H1 (cell line): ENCODE measurements around the gene ZNF577. TPM values are rescaled to one million over a fixed set of nuclear protein-coding genes. Genes with fewer than 3 reads are reported as not detected.

ENCODE experiments used
- CTCF ChIA-PET: fragments of 300-600 bp; sonication (Branson Sonifier 250); formaldehyde crosslinking; loops from one replicate; lab custom pipeline; 2021; ENCODE audit not compliant: partially characterized antibody; lab: Charles Lee
- POLR2A ChIA-PET: fragments of 300-600 bp; sonication (Branson Sonifier 250); formaldehyde crosslinking; loops from one replicate; lab custom pipeline; 2021; ENCODE audit warnings: inconsistent platforms; ENCODE audit not compliant: partially characterized antibody; lab: Charles Lee
- DNase-seq, 2 experiments: peaks; one replicate each; pipeline versions ENCODE4 v3.0.0 to v3.0.0-alpha.2; 2010 to 2022; ENCODE audit warnings: low spot score in 2 of 2, low read depth in 1 of 2, mixed read lengths in 1 of 2
- FAIRE-seq: peaks from 2 replicates; lab custom pipeline; 2011; peaks lifted over from hg19 to GRCh38; lab: Jason Lieb, UNC
- H2AFZ ChIP-seq: 2 replicates; pipeline ENCODE4 v1.8.1; 2012; ENCODE audit warnings: low read length, inconsistent platforms
- H2AK5ac ChIP-seq: 2 replicates; pipeline ENCODE4 v1.6.1; 2013; ENCODE audit warnings: low read depth, low read length
- H2BK120ac ChIP-seq: replicated peaks from 2 replicates; pipeline ENCODE3; 2013; ENCODE audit warnings: low read depth, low read length, inconsistent platforms
- H2BK12ac ChIP-seq: 2 replicates; pipeline ENCODE4 v1.6.1; 2013; ENCODE audit warnings: low read depth, low read length
- H2BK15ac ChIP-seq: 2 replicates; pipeline ENCODE4 v1.6.1; 2013; ENCODE audit warnings: low read length
- H2BK20ac ChIP-seq: 2 replicates; pipeline ENCODE4 v1.6.1; 2013; ENCODE audit warnings: low read length
- H2BK5ac ChIP-seq: 2 replicates; pipeline ENCODE4 v1.6.1; 2013; ENCODE audit warnings: low read depth, low read length
- H3K14ac ChIP-seq: 2 replicates; pipeline ENCODE4 v1.6.1; 2013; ENCODE audit warnings: inconsistent platforms; ENCODE audit not compliant: insufficient read length
- H3K18ac ChIP-seq: 2 replicates; pipeline ENCODE4 v1.6.1; 2013; ENCODE audit warnings: low read length; ENCODE audit errors: extremely low read depth
- H3K23ac ChIP-seq: 2 replicates; pipeline ENCODE4 v1.6.1; 2013; ENCODE audit warnings: inconsistent platforms; ENCODE audit not compliant: insufficient read length
- H3K23me2 ChIP-seq: 2 replicates; pipeline ENCODE4 v1.6.1; 2013; ENCODE audit warnings: low read depth, low read length
- H3K27ac ChIP-seq: 2 replicates; pipeline ENCODE4 v1.6.1; 2011; ENCODE audit warnings: low read depth, low read length, inconsistent platforms
- H3K27me3 ChIP-seq, 4 experiments: replicated peaks in 1 of 4; 1 replicate in 1 of 4; 2 replicates in 3 of 4; pipeline versions ENCODE4 v1.6.1 to v1.8.1; 2011 to 2013; ENCODE audit warnings: low read length in 3 of 4, mild to moderate bottlenecking in 3 of 4, inconsistent platforms in 2 of 4, mixed read lengths in 2 of 4, moderate library complexity in 1 of 4; ENCODE audit not compliant: control insufficient read depth in 3 of 4, insufficient read depth in 3 of 4; ENCODE audit errors: extremely low read depth in 1 of 4
- H3K36me3 ChIP-seq, 4 experiments: 2 replicates each; pipeline versions ENCODE4 v1.6.1 to v1.8.1; 2011 to 2013; ENCODE audit warnings: mild to moderate bottlenecking in 4 of 4, low read length in 3 of 4, moderate library complexity in 2 of 4, control low read depth in 1 of 4, inconsistent platforms in 1 of 4; ENCODE audit not compliant: insufficient read depth in 4 of 4, control insufficient read depth in 2 of 4
- H3K4ac ChIP-seq: replicated peaks from 2 replicates; pipeline ENCODE3; 2013; ENCODE audit warnings: low read length, low read depth, mixed read lengths, inconsistent platforms; ENCODE audit not compliant: insufficient read length
- H3K4me1 ChIP-seq, 4 experiments: replicated peaks in 1 of 4; 1 replicate in 1 of 4; 2 replicates in 3 of 4; pipeline versions ENCODE4 v1.6.1 to v1.8.1; 2011 to 2013; ENCODE audit warnings: low read length in 3 of 4, inconsistent platforms in 2 of 4, mixed read lengths in 1 of 4; ENCODE audit not compliant: insufficient read depth in 4 of 4, control insufficient read depth in 3 of 4
- H3K4me2 ChIP-seq, 2 experiments: 2 replicates each; pipeline versions ENCODE4 v1.6.1 to v1.8.1; 2011 to 2013; ENCODE audit warnings: low read depth in 2 of 2, low read length in 2 of 2, control low read depth in 1 of 2, inconsistent platforms in 1 of 2, mild to moderate bottlenecking in 1 of 2; ENCODE audit not compliant: insufficient read depth in 1 of 2
- H3K4me3 ChIP-seq, 4 experiments: fragments of 200-600, 300-600 bp in 1 of 4; sonication (generic), shearing (Covaris generic), sonication (Bioruptor Twin) in 1 of 4; 2 replicates each; pipeline versions ENCODE4 v1.5.1 to v1.8.1; 2011 to 2016; ENCODE audit warnings: low read length in 4 of 4, low read depth in 3 of 4, control low read depth in 2 of 4, inconsistent platforms in 2 of 4, mild to moderate bottlenecking in 2 of 4, mixed read lengths in 1 of 4, moderate library complexity in 1 of 4; ENCODE audit not compliant: insufficient read depth in 2 of 4; ENCODE audit errors: extremely low read depth in 1 of 4
- H3K56ac ChIP-seq: replicated peaks from 2 replicates; pipeline ENCODE3; 2013; ENCODE audit warnings: low read depth, mild to moderate bottlenecking, mixed read lengths, low read length, inconsistent platforms; ENCODE audit not compliant: insufficient read length
- H3K79me1 ChIP-seq: 2 replicates; pipeline ENCODE4 v1.6.1; 2013; ENCODE audit warnings: low read depth, low read length, control low read depth
- H3K79me2 ChIP-seq, 2 experiments: 2 replicates each; pipeline versions ENCODE4 v1.6.1 to v1.8.1; 2012 to 2013; ENCODE audit warnings: low read length in 2 of 2, mild to moderate bottlenecking in 2 of 2, inconsistent platforms in 1 of 2; ENCODE audit not compliant: insufficient read depth in 2 of 2, control insufficient read depth in 1 of 2
- H3K9ac ChIP-seq, 4 experiments: replicated peaks in 1 of 4; 1 replicate in 1 of 4; 2 replicates in 3 of 4; pipeline versions ENCODE4 v1.6.1 to v1.8.1; 2011 to 2013; ENCODE audit warnings: low read depth in 3 of 4, low read length in 3 of 4, control low read depth in 2 of 4, mild to moderate bottlenecking in 2 of 4, moderate library complexity in 2 of 4, inconsistent platforms in 1 of 4; ENCODE audit errors: extremely low read depth in 1 of 4
- H3K9me3 ChIP-seq, 2 experiments: 2 replicates each; pipeline versions ENCODE4 v1.6.1 to v1.8.1; 2012 to 2013; ENCODE audit warnings: mild to moderate bottlenecking in 2 of 2, moderate library complexity in 2 of 2, control low read depth in 1 of 2, inconsistent platforms in 1 of 2, low read depth in 1 of 2, low read length in 1 of 2, mixed read lengths in 1 of 2; ENCODE audit not compliant: insufficient read depth in 2 of 2
- H4K20me1 ChIP-seq, 2 experiments: replicated peaks in 1 of 2; 2 replicates each; pipeline versions ENCODE3 to v1.8.1; 2011 to 2013; ENCODE audit warnings: inconsistent platforms in 2 of 2, low read length in 2 of 2, mild to moderate bottlenecking in 1 of 2; ENCODE audit not compliant: insufficient read depth in 2 of 2, control insufficient read depth in 1 of 2
- H4K5ac ChIP-seq: 2 replicates; pipeline ENCODE4 v1.6.1; 2013; ENCODE audit warnings: low read length, low read depth, mixed read lengths, inconsistent platforms; ENCODE audit not compliant: insufficient read length
- H4K8ac ChIP-seq: 2 replicates; pipeline ENCODE4 v1.8.0; 2013; ENCODE audit warnings: mild to moderate bottlenecking, moderate library complexity, low read length, inconsistent platforms; ENCODE audit not compliant: insufficient read depth; ENCODE audit errors: extremely low read depth
- H4K91ac ChIP-seq: replicated peaks from 2 replicates; pipeline ENCODE3; 2013; ENCODE audit warnings: low read length, mixed read lengths, inconsistent platforms; ENCODE audit not compliant: insufficient read length
- ATF2 ChIP-seq: IDR thresholded peaks from 2 replicates; pipeline ENCODE4 v1.6.1; 2012; ENCODE audit warnings: low read length, inconsistent platforms
- BRCA1 ChIP-seq: IDR thresholded peaks from 2 replicates; pipeline ENCODE4 v1.6.1; 2012; ENCODE audit warnings: low read depth, low read length, improper control_type of control experiment
- EGR1 ChIP-seq: IDR thresholded peaks from 2 replicates; pipeline ENCODE4 v1.6.1; 2011; ENCODE audit warnings: low read depth, low read length, borderline replicate concordance
- HDAC2 ChIP-seq, 2 experiments: fragments of 300-600 bp in 1 of 2; sonication (generic) in 1 of 2; IDR thresholded peaks; 2 replicates each; pipeline ENCODE4 v1.6.1; 2011 to 2012; ENCODE audit warnings: low read depth in 2 of 2, low read length in 2 of 2, mild to moderate bottlenecking in 2 of 2, moderate library complexity in 2 of 2, borderline replicate concordance in 1 of 2, inconsistent platforms in 1 of 2
- POLR2AphosphoS5 ChIP-seq: IDR thresholded peaks from 2 replicates; pipeline ENCODE4 v1.6.1; 2011; ENCODE audit warnings: low read depth, low read length
- RBBP5 ChIP-seq: IDR thresholded peaks from 2 replicates; pipeline ENCODE4 v1.7.1; 2012; ENCODE audit warnings: low read depth, mild to moderate bottlenecking, inconsistent platforms, low read length, moderate library complexity, borderline replicate concordance
- RFX5 ChIP-seq: IDR thresholded peaks from 2 replicates; pipeline ENCODE4 v1.6.1; 2011; ENCODE audit warnings: low read depth, low read length, improper control_type of control experiment, borderline replicate concordance
- RXRA ChIP-seq: IDR thresholded peaks from 2 replicates; pipeline ENCODE4 v1.6.1; 2011; ENCODE audit warnings: low read depth, mild to moderate bottlenecking, low read length, moderate library complexity; ENCODE audit not compliant: insufficient read depth
- SIRT6 ChIP-seq: IDR thresholded peaks from one replicate; pipeline ENCODE4 v1.7.1; 2012; ENCODE audit warnings: low read length, inconsistent platforms
- SIX5 ChIP-seq: IDR thresholded peaks from 2 replicates; pipeline ENCODE4 v1.6.1; 2011; ENCODE audit warnings: mild to moderate bottlenecking, low read depth, low read length
- TCF12 ChIP-seq: IDR thresholded peaks from 2 replicates; pipeline ENCODE4 v1.6.1; 2011; ENCODE audit warnings: low read depth, mild to moderate bottlenecking, low read length
- YY1 ChIP-seq: IDR thresholded peaks from 2 replicates; pipeline ENCODE4 v1.6.1; 2011; ENCODE audit warnings: low read depth, mild to moderate bottlenecking, low read length
- WGBS, 2 experiments: shearing (Covaris generic) in 1 of 2; methylation state at CpG; one replicate each; pipeline versions ENCODE4 v1.1.6 to v1.1.7; 2013 to 2015; ENCODE audit warnings: low lambda C conversion rate in 2 of 2, mixed read lengths in 2 of 2, inconsistent platforms in 1 of 2, low coverage in 1 of 2, missing lambda C conversion rate in 1 of 2; ENCODE audit not compliant: insufficient replicate concordance in 2 of 2, insufficient coverage in 1 of 2, insufficient read length in 1 of 2; ENCODE audit errors: extremely low coverage in 1 of 2, missing lambda C conversion rate in 1 of 2; 5-methylcytosine and 5-hydroxymethylcytosine counted together
- polyA plus RNA-seq, 7 experiments: library from polyadenylated mRNA; depleted of rRNA in 3 of 7; stranded (reverse) in 5 of 7; unstranded in 2 of 7; fragments of >200 nt in 5 of 7; fragments of 200-250 nt in 2 of 7; gene quantifications; 1 replicate in 5 of 7; 2 replicates in 1 of 7; 4 replicates in 1 of 7; pipeline versions ENCODE4 v1.2.1 to v1.2.3, GENCODE V29; 2011 to 2013; ENCODE audit warnings: missing spikeins in 2 of 7, mixed read lengths in 2 of 7
- total RNA-seq: library from RNA; stranded (reverse); fragmentation: NEBNext Ultra II Directional; extraction: Animal tissue kit (Norgen Biotek cat#: 25700); gene quantifications from 2 replicates; pipeline ENCODE4 v1.2.1, GENCODE V29; 2021

ZNF577 gene
- total and polyA plus RNA-seq, 2 of the 8 experiments (the other 6 are each of a cell fraction or from before 2014, with no cell fraction given), result 13.8 to 14.9 TPM

- Histone ChIP-seq H2BK120ac (no peak overlapping the region), H3K23me2 (0 out of 2 replicates have a peak, but pooled peaks cover under 1% of the 10 kb centered on the region), H2AFZ (no peak overlapping the region), H3K79me1 (no peaks in the 10 kb centered on the region), H3K56ac (no peak overlapping the region), H3K4me2 (no peak overlapping the region), H2BK12ac (no peak overlapping the region), H3K36me3 (no peaks in the 10 kb centered on the region), H2BK15ac (no peak overlapping the region), H3K14ac (no peak overlapping the region), H2BK20ac (no peak overlapping the region), H4K8ac (no peak overlapping the region), H3K18ac (no peak overlapping the region), H4K91ac (no peak overlapping the region), H3K4me1 (no peaks in the 10 kb centered on the region), H4K20me1 (no peaks in the 10 kb centered on the region), H2AK5ac (no peak overlapping the region), H3K4me3 (no peak overlapping the region), H3K4ac (no peak overlapping the region), H3K9me3 (peaks cover 14 to 18% of the 10 kb centered on the region in 2 experiments; a peak in 3 of 4 replicates), H3K79me2 (no peaks in the 10 kb centered on the region), H3K27me3 (no peaks in the 10 kb centered on the region), H2BK5ac (no peak overlapping the region), H3K27ac (no peak overlapping the region), H3K9ac (no peak overlapping the region), H3K23ac (no peak overlapping the region), H4K5ac (no peak overlapping the region)
- no peak for DNase-seq
- WGBS, 2 experiments, result 81% methylated on average over 3 of the region's 3 CpGs; no CpG with 5 or more reads in 1 of the 2 experiments
- POLR2A ChIA-PET, result no interaction called here
- FAIRE-seq, result no peak
- TF ChIP-seq EGR1 (no peak), SIRT6 (no peak), ATF2 (no peak), BRCA1 (no peak), RXRA (no peak), RFX5 (no peak), RBBP5 (no peak), TCF12 (no peak), HDAC2 (IDR thresholded peaks at IDR 0.05; ENCODE audit: borderline replicate concordance in 1 of 2, low read depth in 2 of 2, low read length in 2 of 2) (no peak), YY1 (no peak), SIX5 (no peak), POLR2AphosphoS5 (no peak)
- CTCF ChIA-PET, result no interaction called here
Observed at GRCh38 chr19:51821456-51821855, 66.3 kb downstream of the ZNF577 start.
